ENCODE data around the gene IL17A.
A peak's percentile ranks its signal among the peaks of the same experiment; 100 is the strongest.
"Not testable (repeated sequence)": the region's sequence is repeated elsewhere in the genome, so short reads cannot be mapped to it uniquely, and the experiment has no call there.

The IL17A gene

DNA sequence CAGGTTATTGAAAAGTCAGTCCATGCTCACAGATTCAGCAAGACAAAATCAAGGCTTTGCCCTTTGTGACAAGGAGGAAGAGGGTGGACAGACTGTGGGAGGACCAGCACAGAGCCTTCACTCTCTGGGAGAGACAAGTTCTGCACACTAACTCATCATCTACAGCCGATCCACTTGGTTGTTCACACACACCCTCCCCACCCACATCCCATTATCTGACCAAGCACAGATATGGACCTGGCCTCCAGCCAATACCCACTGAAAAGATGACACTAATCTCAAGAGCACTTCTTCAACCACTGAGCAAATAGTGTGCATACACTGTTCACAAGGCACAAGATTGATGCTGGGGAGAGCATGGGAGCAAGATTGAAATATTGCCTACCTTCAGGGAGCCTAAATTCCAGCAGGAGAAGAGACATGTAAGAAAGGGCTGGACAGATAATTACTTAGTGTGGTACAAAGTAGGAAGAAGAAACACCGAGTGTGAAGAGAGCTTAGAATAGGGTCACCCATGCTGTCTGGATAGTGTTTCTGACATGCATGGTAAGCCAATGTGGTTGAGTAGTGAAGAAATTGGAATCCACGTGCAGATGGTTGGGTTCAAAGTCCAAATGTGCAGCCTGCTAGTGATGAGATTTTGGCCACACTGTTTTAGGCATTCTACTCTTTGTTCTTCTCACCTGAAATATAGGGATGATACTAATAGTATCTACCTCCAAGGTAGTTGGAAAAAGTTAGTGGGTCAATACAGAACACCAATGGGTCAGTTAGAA lies 21.7 kb upstream of the IL17A start:
- no peak for DNase-seq

DNA sequence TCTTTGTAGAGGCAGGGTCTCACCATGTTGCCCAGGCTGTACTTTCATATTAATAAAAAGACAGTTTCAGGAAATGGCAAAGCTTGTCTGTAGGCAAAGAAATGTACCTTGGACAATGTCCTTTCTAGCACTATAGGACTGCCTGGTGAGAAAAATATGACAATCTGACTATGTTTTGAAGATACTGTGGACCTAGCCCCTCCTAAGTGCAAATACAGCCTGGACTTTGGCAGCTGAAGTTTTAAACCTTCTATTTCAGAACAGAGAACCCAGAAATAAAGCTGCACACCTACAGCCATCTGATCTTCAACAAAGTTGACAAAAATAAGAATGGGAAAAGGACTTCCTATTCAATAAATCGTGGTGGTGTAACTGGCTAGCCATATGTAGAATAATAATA lies 18.9 kb upstream of the IL17A start:
- no peak for DNase-seq

DNA sequence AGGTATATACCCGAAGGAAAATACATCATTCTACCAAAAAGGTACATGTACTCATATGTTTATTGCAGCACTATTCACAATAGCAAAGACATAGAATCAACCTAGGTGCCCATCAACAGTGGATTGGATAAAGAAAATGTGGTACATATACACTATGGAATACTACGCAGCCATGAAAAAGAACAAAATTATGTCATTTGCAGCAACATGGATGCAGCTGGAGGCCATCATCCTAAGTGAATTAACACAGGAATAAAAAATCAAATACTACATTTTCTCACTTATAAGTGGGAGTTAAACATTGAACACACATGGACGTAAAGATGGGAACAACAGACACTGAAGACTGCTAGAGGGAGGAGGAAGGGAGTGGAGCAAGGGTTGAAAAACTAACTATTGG lies 17.8 kb upstream of the IL17A start:
- DNase-seq, result not testable (repeated sequence)

DNA sequence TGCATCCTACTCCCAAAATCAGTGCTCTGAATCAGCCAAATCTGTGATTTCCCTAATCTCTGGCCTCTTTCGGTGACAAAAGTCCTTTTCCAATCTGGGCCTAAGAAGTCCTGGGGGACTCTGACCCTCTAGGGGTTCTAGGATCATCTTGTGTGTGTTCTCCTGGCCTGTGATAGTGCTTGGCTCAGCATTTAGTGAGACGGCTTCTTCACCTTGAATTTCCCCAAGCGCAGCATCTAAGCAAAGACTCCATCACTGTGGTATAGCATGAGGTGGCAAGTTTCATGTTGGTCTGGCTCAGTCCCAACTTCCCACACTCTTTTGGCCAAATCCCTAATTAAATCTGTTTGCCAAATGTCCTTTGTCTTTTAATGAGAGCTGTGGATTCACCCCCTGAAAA lies 12.1 kb upstream of the IL17A start:
- no peak for DNase-seq

DNA sequence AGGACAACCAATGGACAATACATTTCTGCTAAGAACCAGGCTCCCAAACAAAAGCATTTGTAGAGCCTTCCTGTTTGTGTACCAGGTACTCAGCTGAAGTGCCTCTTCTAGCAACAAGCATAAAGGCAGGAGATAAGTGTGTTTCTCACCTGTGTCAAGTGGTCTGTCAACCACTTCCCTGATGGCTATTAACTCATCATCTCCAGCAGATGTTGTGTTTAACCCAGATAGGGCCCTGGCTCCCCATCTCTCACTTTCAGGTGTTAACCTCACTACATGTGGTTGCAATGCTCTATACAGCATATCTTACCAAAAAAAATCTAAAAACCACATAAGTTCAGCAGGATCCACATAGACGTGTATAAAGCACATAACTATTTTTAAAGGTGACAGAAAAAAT lies 9.6 kb upstream of the IL17A start:
- DNase-seq, result peak; percentile 89

DNA sequence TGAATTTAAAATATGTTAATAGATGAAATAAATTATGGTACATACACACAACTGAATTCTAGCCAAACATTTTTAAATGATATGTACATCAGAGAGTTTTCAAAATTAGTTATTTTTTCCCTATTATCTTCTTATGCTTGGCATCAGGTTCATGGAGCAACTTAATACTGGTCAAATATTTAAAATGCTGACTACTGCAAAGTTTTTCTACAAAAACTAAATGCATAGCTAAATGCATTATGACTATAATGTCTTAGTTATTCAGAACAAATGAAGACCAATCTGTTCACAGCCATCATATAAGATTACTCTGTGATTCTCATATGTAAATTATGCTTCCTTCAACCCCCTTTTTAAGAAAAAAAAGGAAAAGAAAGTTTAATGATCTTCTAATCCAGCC lies 8.2 kb upstream of the IL17A start:
- no peak for DNase-seq

DNA sequence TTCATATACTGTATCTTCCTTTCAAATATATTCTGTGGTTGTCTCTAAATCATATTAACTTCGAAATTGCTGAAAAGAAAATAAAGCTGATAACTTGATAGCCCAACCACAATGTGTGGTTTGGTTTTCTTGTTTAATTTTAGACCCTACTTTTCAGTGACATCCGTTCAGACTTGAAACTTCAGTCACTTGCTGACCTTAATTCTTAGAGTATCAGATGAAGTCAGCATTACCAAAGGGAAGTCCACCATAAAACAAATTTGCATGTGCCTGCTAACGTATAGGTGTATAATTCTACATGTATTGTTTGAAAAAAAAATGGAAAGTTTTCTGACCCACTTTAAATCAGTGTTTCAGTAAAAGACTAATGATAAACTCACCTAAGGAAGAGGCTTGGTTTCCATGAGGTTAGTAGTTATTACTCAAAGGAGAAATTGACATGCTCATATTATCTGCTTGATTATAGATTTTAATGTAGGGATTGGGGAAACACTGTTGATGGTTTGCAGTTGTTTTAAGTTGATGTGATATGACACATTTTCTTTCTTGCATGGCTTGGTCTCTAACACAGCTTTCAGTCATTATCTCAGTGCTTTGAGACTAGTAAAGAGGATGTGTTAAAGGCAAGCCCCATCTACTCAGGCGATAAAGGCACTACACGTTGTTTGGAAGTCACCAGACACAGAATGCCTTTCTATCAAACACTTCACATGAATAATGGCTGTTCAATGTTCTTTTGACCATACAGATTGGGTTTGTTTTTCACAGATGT lies 5.2 kb upstream of the IL17A start:
- no peak for DNase-seq

DNA sequence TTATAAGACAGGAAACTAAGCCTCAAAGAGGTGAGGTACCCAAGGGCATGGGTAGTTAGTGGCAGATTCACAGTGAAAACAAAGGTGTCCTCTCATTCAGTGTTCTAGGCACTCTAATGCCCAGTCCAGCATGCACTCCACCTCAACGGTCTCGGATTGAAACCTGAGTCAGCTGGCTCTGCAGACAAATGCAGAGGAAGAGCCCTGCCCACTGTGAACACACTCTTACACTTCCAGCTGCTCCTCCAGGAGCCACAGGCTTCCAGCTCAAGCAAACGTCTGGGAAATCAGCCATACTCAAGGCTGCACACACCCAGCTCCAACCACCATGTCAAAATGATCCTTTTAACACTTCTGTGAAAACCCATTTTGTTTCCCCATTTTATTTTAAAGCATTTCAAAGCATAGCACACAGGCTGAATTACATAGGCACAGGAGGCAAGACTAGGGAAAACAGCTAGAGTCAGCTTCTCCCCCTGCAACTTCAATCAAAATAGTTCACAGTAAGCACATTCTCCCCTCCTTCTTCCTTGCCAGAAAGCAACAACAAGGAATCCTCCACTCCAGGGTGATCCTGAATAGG lies 3.0 kb upstream of the IL17A start:
- no peak for DNase-seq

DNA sequence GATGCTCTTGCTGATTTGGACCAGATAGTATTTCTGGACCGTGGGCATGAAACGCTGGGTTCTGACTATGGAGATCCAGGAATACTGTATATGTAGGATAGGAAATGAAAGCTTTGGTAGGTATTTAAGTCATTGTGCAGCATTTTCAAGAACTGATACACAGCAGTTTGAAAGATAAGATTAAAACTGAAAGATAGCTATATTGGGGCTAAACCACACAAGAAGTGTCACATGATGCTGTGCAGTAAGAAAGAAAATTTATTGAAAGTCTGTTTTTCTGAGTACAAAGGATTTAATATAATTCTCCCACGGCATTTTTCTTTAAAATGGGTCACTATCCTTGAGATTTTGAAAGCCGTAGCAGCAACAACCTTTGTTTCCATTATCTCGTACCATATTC lies 305 bp downstream of the IL17A start:
- no peak for DNase-seq

DNA sequence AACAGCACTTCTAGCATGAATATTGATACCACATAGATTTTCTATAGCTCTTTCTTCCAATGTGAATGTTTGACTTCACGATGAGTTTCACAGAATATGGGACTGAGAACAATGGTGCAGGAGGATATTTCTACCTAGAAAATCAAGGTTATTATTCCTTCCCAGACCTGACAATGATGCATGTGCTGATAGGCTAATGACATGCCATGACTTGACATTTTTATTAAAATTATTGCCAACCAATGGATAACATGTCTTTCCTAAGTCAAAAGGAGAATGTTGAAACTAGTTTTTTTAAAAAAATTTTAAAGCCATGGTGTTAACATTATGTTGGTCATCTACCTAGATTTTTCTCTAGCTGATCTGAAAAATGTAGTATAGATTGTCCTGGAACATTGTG lies 923 bp downstream of the IL17A start:
- DNase-seq, result no peak

DNA sequence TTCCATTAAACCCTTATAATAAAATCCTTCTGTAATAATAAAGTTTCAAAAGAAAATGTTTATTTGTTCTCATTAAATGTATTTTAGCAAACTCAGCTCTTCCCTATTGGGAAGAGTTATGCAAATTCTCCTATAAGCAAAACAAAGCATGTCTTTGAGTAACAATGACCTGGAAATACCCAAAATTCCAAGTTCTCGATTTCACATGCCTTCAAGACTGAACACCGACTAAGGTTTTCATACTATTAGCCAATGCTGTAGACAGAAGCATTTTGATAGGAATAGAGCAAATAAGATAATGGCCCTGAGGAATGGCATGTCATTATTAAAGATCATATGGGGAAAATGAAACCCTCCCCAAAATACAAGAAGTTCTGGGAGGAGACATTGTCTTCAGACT lies 3.8 kb downstream of the IL17A start:
- no peak for DNase-seq

DNA sequence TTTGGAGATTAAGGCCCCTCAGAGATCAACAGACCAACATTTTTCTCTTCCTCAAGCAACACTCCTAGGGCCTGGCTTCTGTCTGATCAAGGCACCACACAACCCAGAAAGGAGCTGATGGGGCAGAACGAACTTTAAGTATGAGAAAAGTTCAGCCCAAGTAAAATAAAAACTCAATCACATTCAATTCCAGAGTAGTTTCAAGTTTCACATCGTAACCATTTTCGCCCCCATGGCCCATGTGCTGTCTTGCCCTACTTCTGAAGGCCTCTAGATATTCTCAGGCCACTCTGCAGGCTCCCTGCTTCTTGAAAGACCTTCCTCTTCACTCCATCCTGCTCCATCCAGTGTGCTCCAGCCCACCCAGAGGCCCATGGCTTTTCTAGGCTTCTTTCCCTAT lies 4.2 kb downstream of the IL17A start:
- no peak for DNase-seq

DNA sequence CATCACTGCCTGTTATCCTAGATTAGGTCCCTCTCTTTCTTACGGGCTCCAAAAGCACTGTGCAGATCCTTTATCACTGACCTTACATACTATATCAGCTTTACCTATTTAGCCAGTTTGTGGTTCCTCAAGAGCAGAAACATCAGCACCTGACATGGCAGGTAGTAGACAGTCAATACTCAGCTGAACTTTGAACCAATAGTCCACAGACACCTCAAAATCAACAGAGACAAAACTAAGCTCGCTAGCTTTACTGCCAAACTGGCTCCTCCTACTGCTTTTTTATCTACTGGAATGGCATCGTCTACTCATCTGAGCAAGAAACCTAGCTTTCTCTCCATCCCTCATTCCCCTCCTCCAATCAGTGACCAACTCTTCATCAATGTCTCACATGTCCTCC lies 5.6 kb downstream of the IL17A start:
- DNase-seq, result no peak

DNA sequence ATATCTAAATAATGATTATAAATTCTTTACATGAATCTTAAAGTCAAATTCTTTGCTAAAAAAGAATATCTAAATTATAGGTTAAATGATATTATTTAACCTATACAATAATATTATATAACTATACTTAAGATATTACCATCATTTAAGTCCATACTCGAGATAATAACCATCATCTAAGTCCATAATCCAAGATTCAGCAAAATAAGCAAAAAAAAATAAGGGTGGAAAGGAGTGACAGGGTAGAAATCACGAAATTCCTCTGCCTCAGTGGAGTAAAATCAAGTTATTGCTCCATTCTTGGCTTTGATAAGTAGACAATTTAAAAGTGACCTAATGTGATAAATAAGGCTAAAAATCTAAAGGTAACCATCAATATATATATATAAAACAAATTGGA lies 9.7 kb downstream of the IL17A start:
- DNase-seq, result no peak

DNA sequence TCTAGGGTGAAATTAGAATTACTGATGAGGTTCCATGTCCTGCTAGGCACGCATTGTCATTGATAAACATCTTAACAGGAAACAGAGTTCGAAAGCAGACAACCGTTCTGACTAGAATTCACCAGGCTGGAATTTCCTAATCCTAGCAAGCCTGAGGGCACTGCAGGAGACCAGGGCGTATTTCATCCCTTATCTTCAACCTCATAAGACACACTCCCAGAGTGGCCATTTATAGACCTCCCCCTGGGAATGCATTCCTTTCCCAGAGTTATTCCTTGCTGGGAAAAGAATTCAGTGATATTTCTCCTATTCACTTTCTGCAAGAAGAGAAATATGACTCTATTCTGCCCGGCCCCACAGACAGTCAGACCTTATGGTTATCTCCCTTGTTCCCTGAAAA lies 13.9 kb downstream of the IL17A start:
- DNase-seq, result not testable (repeated sequence)

DNA sequence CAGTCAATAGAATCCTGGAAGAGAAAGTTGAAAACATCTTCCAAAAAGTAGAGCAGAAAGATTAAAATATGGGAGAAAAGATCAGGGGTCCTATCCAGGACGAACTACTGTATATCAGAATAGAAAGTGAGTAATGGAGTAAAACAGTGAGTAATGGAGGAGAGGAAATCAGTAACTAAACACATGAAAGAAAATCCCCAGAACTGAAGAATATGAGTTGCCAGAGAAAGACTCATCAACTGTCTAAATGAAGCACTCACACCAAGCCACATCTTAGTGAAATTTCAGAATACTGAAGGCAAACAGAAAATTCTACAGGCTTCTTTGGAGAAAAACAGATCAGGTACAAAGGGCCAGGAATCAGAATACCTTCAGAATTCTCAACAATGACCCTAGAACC lies 14.9 kb downstream of the IL17A start:
- DNase-seq, result no peak

DNA sequence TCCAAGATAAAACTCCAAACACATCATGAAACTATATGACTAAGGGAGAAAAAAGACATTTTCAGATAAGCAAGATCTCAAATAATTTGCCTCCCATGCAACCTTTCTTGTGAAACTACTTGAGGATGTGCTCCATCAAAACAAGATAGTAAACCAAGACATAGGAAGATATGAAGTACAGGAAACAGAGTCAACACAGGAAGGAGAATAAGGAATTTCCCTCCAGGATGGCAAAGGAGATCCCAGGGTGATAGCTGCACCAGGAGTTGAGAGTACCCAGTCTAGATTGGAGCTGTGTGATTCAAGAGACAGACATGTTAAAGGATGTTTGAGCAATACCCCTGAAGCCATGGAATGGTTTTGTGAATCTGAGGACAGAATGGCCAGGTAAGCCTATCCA lies 15.3 kb downstream of the IL17A start:
- no peak for DNase-seq

DNA sequence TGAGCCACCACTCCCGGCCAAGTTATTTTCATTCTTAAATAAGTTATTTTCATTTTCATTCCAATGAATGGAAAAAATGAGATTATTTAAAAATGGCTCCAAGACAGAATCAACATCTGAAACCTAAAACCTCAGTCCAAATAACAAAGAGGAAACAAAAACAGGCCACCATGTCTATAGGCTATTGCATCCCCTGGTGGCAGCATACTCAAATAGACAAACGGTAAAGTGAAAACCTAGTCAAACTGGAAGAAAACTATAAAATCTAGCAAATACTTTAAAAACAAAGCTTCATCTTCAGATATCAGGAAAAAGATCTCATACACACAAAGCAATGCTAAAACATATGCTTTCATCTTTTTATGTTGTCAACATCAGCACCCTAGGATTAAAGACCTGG lies 20.9 kb downstream of the IL17A start:
- no peak for DNase-seq

DNA sequence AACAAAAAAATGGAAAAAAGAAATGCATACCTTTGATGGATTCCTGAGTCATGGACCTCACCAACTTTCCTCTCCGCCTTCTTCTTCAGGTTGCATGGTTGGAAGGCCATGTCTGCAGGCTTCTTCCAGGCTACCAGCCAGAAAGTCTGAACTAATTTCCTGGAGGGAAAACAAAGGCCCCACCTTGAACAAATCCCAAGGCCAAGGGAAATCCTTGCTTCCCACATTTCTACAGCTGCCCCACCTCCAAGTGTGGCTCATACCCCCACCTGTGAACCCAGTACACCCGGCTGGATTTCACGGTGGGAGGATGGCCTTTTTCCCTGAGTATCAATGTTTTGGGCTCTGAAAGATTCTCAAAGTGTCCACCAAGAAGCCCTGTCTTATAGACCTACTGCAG lies 22.4 kb downstream of the IL17A start:
- no peak for DNase-seq

DNA sequence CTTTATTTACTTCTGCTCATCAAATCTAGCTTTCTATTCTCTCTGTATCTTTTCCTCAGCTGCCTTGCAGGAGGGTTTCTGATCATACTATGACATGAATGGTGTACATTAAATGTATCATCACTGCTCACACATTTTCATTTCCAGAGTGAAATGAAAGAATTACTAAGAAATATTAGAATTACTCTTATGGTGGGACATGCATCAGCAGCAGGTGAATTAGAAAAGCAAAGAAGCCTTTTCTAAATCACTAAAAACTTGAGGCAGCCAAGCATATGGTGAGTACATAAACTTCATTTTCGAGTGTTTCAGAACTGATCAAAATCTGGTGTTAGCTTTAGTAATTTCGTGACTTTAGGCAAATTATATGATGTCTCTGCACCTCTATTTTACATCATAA lies 23.6 kb downstream of the IL17A start:
- DNase-seq, result no peak

DNA sequence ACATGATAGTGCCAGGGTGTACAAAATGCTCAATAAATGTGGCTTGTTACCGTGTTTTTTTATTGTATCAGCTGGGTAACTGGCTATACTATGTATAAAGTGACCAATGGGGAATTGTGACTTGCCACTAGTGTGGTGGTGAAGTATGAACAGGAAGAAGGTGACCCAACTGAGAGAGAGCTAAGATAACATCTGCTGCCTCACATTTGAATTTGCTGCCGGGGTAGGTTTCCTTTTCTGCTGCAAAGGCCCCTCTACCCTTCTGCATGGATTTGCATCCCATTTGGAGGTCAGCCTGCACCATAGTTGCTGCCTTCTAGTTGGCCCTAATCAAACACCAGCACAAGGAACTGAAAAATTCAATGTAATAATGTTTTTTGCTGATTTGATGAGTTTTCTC lies 24.1 kb downstream of the IL17A start:
- DNase-seq, result no peak

DNA sequence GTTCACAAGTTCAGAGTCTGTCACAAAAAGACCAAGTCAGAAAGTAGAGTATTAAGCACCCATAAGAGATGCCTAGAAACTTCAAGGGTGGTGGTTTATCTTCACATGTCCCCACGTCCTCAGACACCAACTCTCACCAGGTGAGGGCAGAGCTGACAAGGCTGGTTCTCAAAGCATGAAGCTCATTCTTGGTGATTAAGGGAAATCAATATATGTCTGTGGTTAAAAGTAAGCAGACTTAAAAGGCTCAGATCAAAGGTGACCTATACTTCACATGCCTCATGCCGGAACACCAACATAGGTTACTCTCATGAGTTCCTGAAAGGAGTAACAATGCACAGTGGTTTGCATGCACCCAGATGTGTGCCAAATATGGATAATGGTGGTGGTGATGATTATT lies 27.0 kb downstream of the IL17A start:
- DNase-seq, result no peak

DNA sequence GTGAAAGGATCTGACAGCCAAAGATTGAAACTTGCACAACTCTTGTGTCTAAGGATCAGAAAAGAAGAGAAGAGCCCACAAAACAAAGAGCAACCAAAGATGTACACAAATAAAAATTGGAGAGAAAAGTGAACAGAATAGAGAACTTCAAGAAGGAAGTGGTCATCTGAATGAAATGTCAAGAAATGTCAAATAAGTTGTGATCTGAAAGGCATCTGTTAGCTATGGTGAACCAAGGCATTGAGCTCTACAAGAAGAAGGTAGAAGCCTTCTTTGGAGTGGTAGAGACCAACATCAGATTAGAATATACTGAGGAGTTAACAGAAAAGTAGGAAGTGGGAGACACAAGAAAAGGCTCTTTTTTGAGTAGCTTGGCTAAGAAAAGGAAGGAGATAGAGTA lies 29.6 kb downstream of the IL17A start:
- DNase-seq, result no peak

DNA sequence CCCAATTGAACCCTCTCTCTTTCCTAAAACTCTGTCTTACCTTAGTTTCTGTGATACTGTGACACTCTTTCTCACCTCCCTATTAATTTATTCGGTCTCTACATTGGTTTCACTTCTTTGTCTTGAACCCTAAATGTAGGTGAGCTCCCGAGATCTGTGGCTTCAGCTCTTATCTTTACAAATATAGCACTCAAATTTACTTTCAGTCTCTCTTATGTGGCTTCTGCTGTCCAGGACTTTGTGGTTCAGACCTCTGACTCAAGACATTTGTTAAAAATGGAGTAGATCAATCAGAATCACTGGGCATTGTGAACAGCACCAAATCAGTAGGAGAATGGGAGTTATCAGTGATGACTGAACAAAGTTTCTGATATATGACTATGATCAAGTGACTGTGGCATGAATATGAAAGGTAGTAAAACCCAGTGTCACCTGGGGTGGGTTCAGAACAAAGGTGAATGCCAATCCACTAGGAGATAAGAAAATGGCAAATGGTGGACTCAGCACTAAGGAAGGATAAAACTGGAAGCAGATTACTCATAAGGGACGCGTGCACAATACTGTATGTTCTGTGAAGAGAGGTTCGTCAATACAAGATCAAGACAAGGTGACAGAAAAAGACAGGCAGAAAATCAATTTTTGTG lies 30.9 kb downstream of the IL17A start:
- no peak for DNase-seq
